Fibroblast of lung (primary cell): ENCODE data around the gene TMEM163. TPM values are rescaled to one million over a fixed set of nuclear protein-coding genes. Genes with fewer than 3 reads are reported as not detected.

Source experiments
- DNase-seq, 2 donors: peaks; one replicate each; pipeline versions ENCODE4 v3.0.0 to v3.0.0-alpha.2; 2010; ENCODE audit warnings: low read depth in 2 of 2
- H2AFZ ChIP-seq: 2 replicates; pipeline ENCODE4 v1.5.1; 2012; ENCODE audit warnings: low read length, control low read depth, inconsistent platforms
- H3K27ac ChIP-seq: 2 replicates; pipeline ENCODE4 v1.5.1; 2011; ENCODE audit warnings: low read length, control low read depth; ENCODE audit not compliant: insufficient read depth
- H3K27me3 ChIP-seq: 2 replicates; pipeline ENCODE4 v1.5.1; 2011; ENCODE audit warnings: mild to moderate bottlenecking, low read length; ENCODE audit not compliant: control insufficient read depth, insufficient read depth
- H3K36me3 ChIP-seq: 2 replicates; pipeline ENCODE4 v1.5.1; 2011; ENCODE audit warnings: low read length; ENCODE audit not compliant: control insufficient read depth, insufficient read depth
- H3K4me1 ChIP-seq: 2 replicates; pipeline ENCODE4 v1.5.1; 2011; ENCODE audit warnings: low read length; ENCODE audit not compliant: control insufficient read depth, insufficient read depth; ENCODE audit errors: extremely low read depth
- H3K4me2 ChIP-seq: 2 replicates; pipeline ENCODE4 v1.5.1; 2011; ENCODE audit warnings: low read length, control low read depth; ENCODE audit not compliant: insufficient read depth; ENCODE audit errors: extremely low read depth
- H3K4me3 ChIP-seq, 4 experiments: fragments of 200-600 bp in 1 of 4; sonication (generic) in 1 of 4; replicated peaks in 1 of 4; 2 replicates each; pipeline ENCODE4 v1.5.1; 2011 to 2016; ENCODE audit warnings: low read length in 4 of 4, low read depth in 3 of 4, mild to moderate bottlenecking in 3 of 4, control low read depth in 2 of 4, inconsistent platforms in 1 of 4, mixed read lengths in 1 of 4; ENCODE audit not compliant: insufficient read depth in 1 of 4; ENCODE audit errors: control extremely low read depth in 1 of 4
- H3K79me2 ChIP-seq: 2 replicates; pipeline ENCODE4 v1.5.1; 2012; ENCODE audit warnings: mild to moderate bottlenecking, low read length, inconsistent platforms; ENCODE audit not compliant: control insufficient read depth, insufficient read depth
- H3K9ac ChIP-seq: 2 replicates; pipeline ENCODE4 v1.5.1; 2011; ENCODE audit warnings: mild to moderate bottlenecking, low read length, control low read depth; ENCODE audit not compliant: insufficient read depth
- H3K9me3 ChIP-seq: 2 replicates; pipeline ENCODE4 v1.5.1; 2012; ENCODE audit warnings: low read depth, low read length; ENCODE audit not compliant: control insufficient read depth, insufficient read depth
- H4K20me1 ChIP-seq: 2 replicates; pipeline ENCODE4 v1.5.1; 2011; ENCODE audit warnings: low read length; ENCODE audit not compliant: control insufficient read depth, insufficient read depth; ENCODE audit errors: extremely low read depth
- CTCF ChIP-seq, 2 donors: IDR thresholded peaks in 1 of 2; conservative IDR thresholded peaks in 1 of 2; 1 replicate in 1 of 2; 2 replicates in 1 of 2; pipeline ENCODE4 v1.5.1; 2011 to 2012; ENCODE audit warnings: low read length in 2 of 2, control low read depth in 1 of 2, inconsistent platforms in 1 of 2, low read depth in 1 of 2, mild to moderate bottlenecking in 1 of 2
- EZH2 ChIP-seq: IDR thresholded peaks from 2 replicates; pipeline ENCODE4 v1.5.1; 2012; ENCODE audit warnings: low read length, control low read depth, mild to moderate bottlenecking; ENCODE audit errors: missing control alignments
- polyA plus RNA-seq, 2 donors: library from polyadenylated mRNA; depleted of rRNA in 1 of 2; stranded (reverse) in 1 of 2; unstranded in 1 of 2; fragments of >200 nt; gene quantifications; 2 replicates each; pipeline ENCODE4 v1.2.1, GENCODE V29; 2011 to 2012; ENCODE audit warnings: missing spikeins in 1 of 2
- total RNA-seq: library from RNA; depleted of rRNA; stranded (reverse); fragments of >200 nt; gene quantifications from 2 replicates; pipeline ENCODE4 v1.2.1, GENCODE V29; 2014

The TMEM163 gene
- total and polyA plus RNA-seq, 2 donors (not counting 1 experiment from before 2014, with no cell fraction given), result under 0.01 to 0.03 TPM

- H3K79me2 ChIP-seq, result no peaks in the 10 kb centered on the region
- DNase-seq, result no peak
These were observed 255.1 kb downstream of the TMEM163 start for GRCh38 chr2:134463699-134464022.

GRCh38 chr2:134462791-134463698 lies 255.8 kb downstream of the TMEM163 start:
- Histone ChIP-seq H3K27ac (no peak overlapping the region), H3K9ac (no peak overlapping the region), H3K79me2 (no peaks in the 10 kb centered on the region), H3K4me1 (no peaks in the 10 kb centered on the region), H3K36me3 (no peaks in the 10 kb centered on the region), H2AFZ (no peak overlapping the region), H4K20me1 (no peaks in the 10 kb centered on the region), H3K4me3 (no peak overlapping the region), H3K9me3 (no peaks in the 10 kb centered on the region), H3K27me3 (no peaks in the 10 kb centered on the region), H3K4me2 (no peak overlapping the region)
- no peak for DNase-seq
- TF ChIP-seq EZH2, result no peak
- TF ChIP-seq CTCF (conservative IDR thresholded peaks at IDR 0.05 in 1 of 2, IDR thresholded peaks at IDR 0.05 in 1 of 2; ENCODE audit: low read depth in 1 of 2, low read length in 2 of 2), result no peak

More at GRCh38 chr2:134463699-134464022, 255.1 kb downstream of the TMEM163 start:
- no peak for TF ChIP-seq EZH2
- no peaks in the 10 kb centered on the region for H4K20me1 ChIP-seq
- no peaks in the 10 kb centered on the region for H3K27me3 ChIP-seq
- no peaks in the 10 kb centered on the region for H3K4me1 ChIP-seq
- no peak overlapping the region for H3K9ac ChIP-seq
- no peak overlapping the region for H2AFZ ChIP-seq
- no peaks in the 10 kb centered on the region for H3K9me3 ChIP-seq
- H3K4me3 ChIP-seq, result no peak overlapping the region
- H3K4me2 ChIP-seq, result no peak overlapping the region
- no peak overlapping the region for H3K27ac ChIP-seq
- H3K36me3 ChIP-seq, result no peaks in the 10 kb centered on the region

DNA sequence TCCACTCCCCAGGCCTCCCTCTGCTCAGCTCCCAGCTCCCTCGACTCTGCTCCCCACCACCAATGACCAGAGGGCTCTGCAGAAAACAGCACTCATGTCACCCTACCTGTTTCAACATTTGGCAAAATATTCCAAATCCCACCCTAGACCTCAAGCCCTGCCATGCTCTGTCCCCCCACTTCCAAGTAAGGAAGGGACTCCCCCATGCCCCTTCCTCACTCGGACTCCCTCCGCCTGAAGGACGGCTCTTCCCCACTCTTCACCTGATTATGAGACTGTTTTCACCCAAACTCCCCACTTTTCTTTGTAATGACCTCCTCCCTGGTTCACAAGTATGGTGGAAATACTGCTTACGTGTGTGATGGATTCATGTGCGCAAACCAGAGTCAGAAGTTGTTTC lies 256.5 kb downstream of the TMEM163 start:
- Histone ChIP-seq H3K9me3 (no peaks in the 10 kb centered on the region), H3K4me3 (no peak overlapping the region), H2AFZ (no peak overlapping the region), H4K20me1 (no peaks in the 10 kb centered on the region), H3K79me2 (no peaks in the 10 kb centered on the region), H3K4me1 (no peaks in the 10 kb centered on the region), H3K27me3 (no peaks in the 10 kb centered on the region), H3K9ac (no peak overlapping the region), H3K27ac (no peak overlapping the region), H3K4me2 (no peak overlapping the region), H3K36me3 (no peaks in the 10 kb centered on the region)
- TF ChIP-seq CTCF (conservative IDR thresholded peaks at IDR 0.05 in 1 of 2, IDR thresholded peaks at IDR 0.05 in 1 of 2; ENCODE audit: low read depth in 1 of 2, low read length in 2 of 2), result no peak
- no peak for TF ChIP-seq EZH2
- DNase-seq, result no peak
